ENCODE data around the gene EXO1. TPM values are rescaled to one million over a fixed set of nuclear protein-coding genes. Genes with fewer than 3 reads are reported as not detected.

The EXO1 gene
- total RNA-seq, 4 donors from 2014 or later: 0.39 TPM; not detected in 3

GRCh38 chr1:241927321-241927720, 79.3 kb downstream of the EXO1 start:
- Histone ChIP-seq H3K27ac (no peak overlapping the region), H3K36me3 (no peaks in the 10 kb centered on the region), H3K9me3 (no peaks in the 10 kb centered on the region), H3K27me3 (no peaks in the 10 kb centered on the region), H3K4me1 (no peaks in the 10 kb centered on the region), H3K4me3 (no peak overlapping the region)
- no peak for DNase-seq (ENCODE audit: low spot score in 2 of 2)
- WGBS, 2 donors: 71 to 80% methylated on average over 4 of the region's 4 CpGs
- TF ChIP-seq EP300 (IDR thresholded peaks at IDR 0.05) (no peak), CTCF (IDR thresholded peaks at IDR 0.05) (no peak), POLR2A (IDR thresholded peaks at IDR 0.05) (no peak)

- WGBS, 2 donors: 70 to 72% methylated on average over 6 of the region's 6 CpGs
- TF ChIP-seq CTCF (IDR thresholded peaks at IDR 0.05) (no peak), EP300 (IDR thresholded peaks at IDR 0.05) (no peak), POLR2A (IDR thresholded peaks at IDR 0.05) (no peak)
- Histone ChIP-seq H3K4me1 (peaks cover 0 to 4% (median 0%) of the 10 kb centered on the region in 4 donors), H3K27me3 (no peaks in the 10 kb centered on the region), H3K4me3 (no peak overlapping the region), H3K27ac (no peak overlapping the region), H3K9me3 (no peaks in the 10 kb centered on the region), H3K36me3 (no peaks in the 10 kb centered on the region)
- no peak for DNase-seq (ENCODE audit: low spot score in 2 of 2)
Measured at GRCh38 chr1:241932845-241933244, 84.8 kb downstream of the EXO1 start.

GRCh38 chr1:241934201-241934848, 86.3 kb downstream of the EXO1 start:
- Histone ChIP-seq H3K27me3 (no peaks in the 10 kb centered on the region), H3K27ac (no peak overlapping the region), H3K36me3 (no peaks in the 10 kb centered on the region), H3K4me3 (no peak overlapping the region), H3K4me1 (peaks cover 0 to 4% (median 0%) of the 10 kb centered on the region in 4 donors), H3K9me3 (peaks cover 0 to 13% (median 0%) of the 10 kb centered on the region in 4 donors)
- DNase-seq (ENCODE audit: low spot score in 2 of 2): peak in 1 of 2 donors; percentile 6
- 33 to 34% methylated on average over 12 of the region's 12 CpGs for WGBS, 2 donors
- TF ChIP-seq CTCF (IDR thresholded peaks at IDR 0.05) (no peak), EP300 (IDR thresholded peaks at IDR 0.05) (no peak), POLR2A (IDR thresholded peaks at IDR 0.05) (no peak)

GRCh38 chr1:241934866-241935265, 86.9 kb downstream of the EXO1 start:
- Histone ChIP-seq H3K9me3 (peaks cover 0 to 13% (median 0%) of the 10 kb centered on the region in 4 donors), H3K27me3 (no peaks in the 10 kb centered on the region), H3K36me3 (no peaks in the 10 kb centered on the region), H3K4me1 (peaks cover 0 to 4% (median 0%) of the 10 kb centered on the region in 4 donors), H3K27ac (no peak overlapping the region), H3K4me3 (no peak overlapping the region)
- TF ChIP-seq EP300 (IDR thresholded peaks at IDR 0.05) (no peak), CTCF (IDR thresholded peaks at IDR 0.05) (no peak), POLR2A (IDR thresholded peaks at IDR 0.05) (no peak)
- no peak for DNase-seq (ENCODE audit: low spot score in 2 of 2)
- WGBS, 2 donors: 64 to 67% methylated on average over 7 of the region's 7 CpGs

Other genes starting within 250 kb of the EXO1 start
- gene CHML, start 207.8 kb upstream of the EXO1 start, total RNA-seq: 1 to 10 TPM; 5.7 to 9.6 (median 6.8) TPM
- gene OPN3, start 207.8 kb upstream of the EXO1 start, total RNA-seq: 10 to 100 TPM; 17.8 to 31.7 (median 19.7) TPM
- gene WDR64, start 195.9 kb upstream of the EXO1 start, total RNA-seq: under 1 TPM in 1 of 4 donors, not detected in 3; 0.42 TPM
- gene BECN2, start 109.6 kb downstream of the EXO1 start, total RNA-seq: not detected
- gene MAP1LC3C, start 150.9 kb downstream of the EXO1 start, total RNA-seq: 10 to 100 TPM in 2 of 4 donors, 1 to 10 TPM in 2; 5.5 to 51.3 (median 10.0) TPM